HepG2 (cell line): ENCODE results near the gene CYP4F2. TPM values are rescaled to one million over a fixed set of nuclear protein-coding genes. Genes with fewer than 3 reads are reported as not detected.

Experiments
- ATAC-seq: fragments of 200-7000 bp; cut with Tn5 transposase; 3 replicates; pipeline ENCODE4 v1.9.1; 2020; ENCODE audit warnings: mild to moderate bottlenecking, moderate library complexity
- BruUV-seq: library from RNA; stranded (reverse); fragments of 400-500 nt; replicated peaks from 2 replicates; lab custom pipeline; 2021; lab: Mats Ljungman, UMichigan
- CTCF ChIA-PET: fragments of 300-600 bp; formaldehyde crosslinking; extraction: SDS; loops from one replicate; lab custom pipeline; 2021; ENCODE audit warnings: low total read pairs, inconsistent platforms, low intra/inter-chr PET ratio; lab: Yijun Ruan, JAX
- POLR2A ChIA-PET: fragments of 350-600 bp; sonication (Branson Sonifier 250); formaldehyde crosslinking; loops from one replicate; lab custom pipeline; 2020; ENCODE audit warnings: antibody characterized with exemption, inconsistent platforms; lab: Yijun Ruan, JAX
- DNase-seq: peaks from one replicate; pipeline ENCODE4 v3.0.0-alpha.2; 2015; ENCODE audit warnings: low spot score
- FAIRE-seq: peaks from 3 replicates; lab custom pipeline; 2011; peaks lifted over from hg19 to GRCh38; lab: Jason Lieb, UNC
- H2AFZ ChIP-seq: one replicate; pipeline ENCODE4 v1.6.1; 2011; ENCODE audit warnings: low read length, inconsistent platforms
- H3K27ac ChIP-seq: fragments of 300-600 bp; 3 replicates; pipeline ENCODE4 v1.8.0; 2011; ENCODE audit warnings: mixed run types, mild to moderate bottlenecking, mixed read lengths, low read length, inconsistent platforms; ENCODE audit not compliant: insufficient read depth; ENCODE audit errors: extremely low read length
- H3K27me3 ChIP-seq, 2 experiments: fragments of 200-600 bp in 1 of 2; 2 replicates in 1 of 2; 3 replicates in 1 of 2; pipeline versions ENCODE4 v1.6.0 to v1.8.0; 2011; ENCODE audit warnings: low read length in 2 of 2, mild to moderate bottlenecking in 2 of 2, moderate library complexity in 2 of 2, inconsistent platforms in 1 of 2; ENCODE audit not compliant: insufficient read depth in 2 of 2, control insufficient read depth in 1 of 2
- H3K36me3 ChIP-seq, 2 experiments: fragments of 200-600 bp in 1 of 2; replicated peaks in 1 of 2; 2 replicates in 1 of 2; 3 replicates in 1 of 2; pipeline versions ENCODE4 v1.5.1 to v1.8.0; 2011; ENCODE audit warnings: low read length in 2 of 2, inconsistent platforms in 1 of 2; ENCODE audit not compliant: insufficient read depth in 2 of 2, control insufficient read depth in 1 of 2
- H3K4me1 ChIP-seq: 2 replicates; pipeline ENCODE4 v1.5.1; 2012; ENCODE audit warnings: low read length, inconsistent platforms; ENCODE audit not compliant: insufficient read depth
- H3K4me2 ChIP-seq: 2 replicates; pipeline ENCODE4 v1.6.0; 2011; ENCODE audit warnings: low read depth, low read length, inconsistent platforms
- H3K4me3 ChIP-seq, 3 experiments: fragments of 200-600 bp in 1 of 3; sonication (generic), shearing (Covaris generic) in 1 of 3; replicated peaks in 1 of 3; 2 replicates each; pipeline ENCODE4 v1.5.1; 2011 to 2016; ENCODE audit warnings: low read length in 3 of 3, inconsistent platforms in 2 of 3, low read depth in 2 of 3, mild to moderate bottlenecking in 2 of 3, control low read depth in 1 of 3, mixed read lengths in 1 of 3; ENCODE audit not compliant: insufficient read depth in 1 of 3
- H3K79me2 ChIP-seq: one replicate; pipeline ENCODE4 v1.6.1; 2011; ENCODE audit warnings: low read length, inconsistent platforms; ENCODE audit not compliant: insufficient read depth
- H3K9ac ChIP-seq: 2 replicates; pipeline ENCODE4 v1.6.0; 2011; ENCODE audit warnings: mild to moderate bottlenecking, low read depth, low read length, inconsistent platforms; ENCODE audit not compliant: insufficient read depth
- H3K9me3 ChIP-seq: 2 replicates; pipeline ENCODE4 v1.5.1; 2012; ENCODE audit warnings: mild to moderate bottlenecking, low read length
- H4K20me1 ChIP-seq: 2 replicates; pipeline ENCODE4 v1.6.0; 2011; ENCODE audit warnings: inconsistent platforms, mild to moderate bottlenecking, low read length, moderate library complexity; ENCODE audit not compliant: insufficient read depth
- AGO2 ChIP-seq: fragments of 200-400 bp; formaldehyde crosslinking; optimal IDR thresholded peaks from 2 replicates; pipeline ENCODE3; 2017; ENCODE audit warnings: mild to moderate bottlenecking, low read depth, low read length, moderate library complexity
- CTCF ChIP-seq: sonication (generic); formaldehyde crosslinking; IDR thresholded peaks from 2 replicates; pipeline ENCODE4 v1.5.0; 2020; ENCODE audit warnings: mild to moderate bottlenecking, missing genetic modification reagents, moderate library complexity
- EHMT2 ChIP-seq: fragments of 200-600 bp; sonication (generic); IDR thresholded peaks from 2 replicates; pipeline ENCODE4 v1.7.0; 2017; ENCODE audit warnings: antibody characterized with exemption, low read depth, low read length, borderline replicate concordance
- GABPA ChIP-seq, 2 experiments: IDR thresholded peaks; 2 replicates each; pipeline ENCODE4 v1.6.1; 2011 to 2016; ENCODE audit warnings: low read depth in 2 of 2, low read length in 1 of 2, missing biosample characterization in 1 of 2, missing genetic modification characterization in 1 of 2
- GATA4 ChIP-seq: sonication (generic); IDR thresholded peaks from 2 replicates; pipeline ENCODE4 v1.6.1; 2016; ENCODE audit warnings: antibody characterized with exemption, low read depth, borderline replicate concordance
- HMGXB4 ChIP-seq, 2 experiments: sonication (generic) in 1 of 2; formaldehyde crosslinking in 1 of 2; IDR thresholded peaks; 2 replicates each; pipeline versions ENCODE4 v1.4.0 to v1.6.1; 2018 to 2020; ENCODE audit warnings: missing genetic modification reagents in 2 of 2, borderline replicate concordance in 1 of 2, low read depth in 1 of 2, mild to moderate bottlenecking in 1 of 2, missing biosample characterization in 1 of 2
- NFRKB ChIP-seq: fragments of 450-650 bp; IDR thresholded peaks from 2 replicates; pipeline ENCODE4 v1.6.1; 2017
- PREB ChIP-seq: sonication (generic); formaldehyde crosslinking; IDR thresholded peaks from 2 replicates; pipeline ENCODE4 v1.4.0; 2020; ENCODE audit warnings: missing genetic modification reagents
- RNF219 ChIP-seq: sonication (generic); formaldehyde crosslinking; IDR thresholded peaks from 2 replicates; pipeline ENCODE4 v1.5.0; 2020; ENCODE audit warnings: mild to moderate bottlenecking, missing genetic modification reagents
- SATB2 ChIP-seq: sonication (generic); formaldehyde crosslinking; IDR thresholded peaks from 2 replicates; pipeline ENCODE4 v1.5.0; 2020; ENCODE audit warnings: missing genetic modification reagents
- WIZ ChIP-seq: sonication (generic); formaldehyde crosslinking; IDR thresholded peaks from 2 replicates; pipeline ENCODE4 v1.5.1; 2020; ENCODE audit warnings: mild to moderate bottlenecking, missing genetic modification reagents
- ZHX1 ChIP-seq: sonication (generic); formaldehyde crosslinking; IDR thresholded peaks from 2 replicates; pipeline ENCODE4 v1.8.1; 2022; ENCODE audit warnings: low read depth, mild to moderate bottlenecking, missing genetic modification reagents
- WGBS: methylation state at CpG from one replicate; pipeline ENCODE4 v1.1.6; 2017; ENCODE audit warnings: low lambda C conversion rate; 5-methylcytosine and 5-hydroxymethylcytosine counted together
- in situ Hi-C: cut with HindIII; loops from 2 replicates; pipeline ENCODE4 v1.10.0; 2017; ENCODE audit warnings: low pct_unique_long_range_greater_than_20kb; ENCODE audit not compliant: extremely low pct_ligation_motif_present
- intact Hi-C: fragments of 100-400 bp; cut with micrococcal nuclease; formaldehyde crosslinking; loops from one replicate; pipeline ENCODE4 v1.10.0; 2022; ENCODE audit not compliant: unreplicated experiment
- polyA plus RNA-seq, 8 experiments: library from polyadenylated mRNA; depleted of rRNA in 3 of 8; stranded (reverse) in 7 of 8; unstranded in 1 of 8; fragments of >200 nt; fragmentation: Illumina TruSeq in 4 of 8; extraction: Trizol in 4 of 8; gene quantifications; 2 replicates each; pipeline versions ENCODE4 v1.2.1 to v1.2.3, GENCODE V29; 2011 to 2016; ENCODE audit warnings: low read depth in 4 of 8, missing spikeins in 1 of 8, mixed read lengths in 1 of 8; ENCODE audit not compliant: insufficient read depth in 1 of 8
- total RNA-seq, 5 experiments: library from RNA; depleted of rRNA; stranded (reverse); fragments of >200 nt; fragmentation: Illumina TruSeq; extraction: Trizol; gene quantifications; 2 replicates each; pipeline ENCODE4 v1.2.3, GENCODE V29; 2016; ENCODE audit warnings: low read depth in 1 of 5

The CYP4F2 gene
- total and polyA plus RNA-seq, 2 of the 13 experiments (the other 11 are each of a cell fraction or from before 2014, with no cell fraction given) = 3.7 to 3.9 TPM

DNA sequence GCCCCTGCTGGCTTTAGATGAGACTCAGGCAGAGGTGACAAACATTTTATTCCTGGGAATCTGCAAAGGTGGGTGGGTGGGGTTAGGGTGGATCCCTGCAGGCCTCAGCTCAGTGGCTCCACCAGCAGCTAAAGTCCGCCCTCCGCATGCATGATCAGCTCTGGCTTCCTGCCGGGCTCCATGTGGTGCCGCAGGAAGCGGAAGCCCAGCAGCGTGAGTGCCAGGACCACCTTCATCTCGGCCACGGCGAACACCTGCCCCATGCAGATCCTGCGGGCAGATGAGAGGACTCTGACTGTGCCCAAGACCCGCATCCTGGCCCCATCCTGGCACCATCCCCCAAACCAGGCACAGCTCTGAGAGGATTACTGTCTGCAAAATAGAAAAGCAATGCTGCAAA, 26.3 kb downstream of the CYP4F2 start:
- DNase-seq (no peak), ATAC-seq (peak; percentile 83), FAIRE-seq (no peak)
- no peaks in the 10 kb centered on the region for H3K27me3 ChIP-seq
- H4K20me1 ChIP-seq = no peaks in the 10 kb centered on the region
- WGBS = 21% methylated on average over 3 of the region's 11 CpGs
- no peak overlapping the region for H3K27ac ChIP-seq
- no peaks in the 10 kb centered on the region for H3K9me3 ChIP-seq
- H3K9ac ChIP-seq = no peak overlapping the region
- no peak overlapping the region for H2AFZ ChIP-seq
- H3K36me3 ChIP-seq = no peaks in the 10 kb centered on the region
- intact Hi-C loops (no loop called here), in situ Hi-C loops (no loop called here)
- CTCF ChIA-PET = no interaction called here
- POLR2A ChIA-PET = no interaction called here
- no TSS peak for BruUV-seq
- H3K4me3 ChIP-seq = peak overlapping the region in 2 of 3 experiments; percentile 27 to 48; a peak in 3 of 6 replicates
- H3K4me1 ChIP-seq = 0 out of 2 replicates have a peak, but pooled peaks cover 12% of the 10 kb centered on the region
- peak overlapping the region; percentile 71 for H3K4me2 ChIP-seq
- H3K79me2 ChIP-seq = no peaks in the 10 kb centered on the region
- TF ChIP-seq AGO2 (no peak), GATA4 (no peak), SATB2 (CRISPR knock-in tag) (no peak), RNF219 (CRISPR knock-in tag) (no peak), CTCF (peak; percentile 30; the same call in 1 of the 2 replicates), EHMT2 (no peak), ZHX1 (no peak), PREB (CRISPR knock-in tag) (no peak), NFRKB (no peak), HMGXB4 (CRISPR knock-in tag; IDR thresholded peaks at IDR 0.05; ENCODE audit: borderline replicate concordance in 1 of 2, low read depth in 1 of 2) (no peak), WIZ (CRISPR knock-in tag) (no peak), GABPA (IDR thresholded peaks at IDR 0.05; ENCODE audit: low read depth, low read length) (peak; percentile 65), GABPA (CRISPR knock-in tag; IDR thresholded peaks at IDR 0.05; ENCODE audit: low read depth) (peak; percentile 80)
